Endothelial cell of umbilical vein (primary cell): ENCODE measurements around the gene TM4SF4. TPM values are rescaled to one million over a fixed set of nuclear protein-coding genes. Genes with fewer than 3 reads are reported as not detected.

Experiments used
- BruUV-seq: library from RNA; stranded (reverse); fragments of 400-500 nt; replicated peaks from 2 replicates; lab custom pipeline; 2021; lab: Mats Ljungman, UMichigan
- CTCF ChIA-PET: fragments of 300-600, 350-600 bp; sonication (Branson Sonifier 250); formaldehyde crosslinking; loops from one replicate; lab custom pipeline; 2021; ENCODE audit warnings: antibody characterized with exemption, inconsistent platforms; lab: Charles Lee
- POLR2A ChIA-PET: fragments of 300-600, 350-600 bp; sonication (Branson Sonifier 250); formaldehyde crosslinking; loops from one replicate; lab custom pipeline; 2021; ENCODE audit warnings: antibody characterized with exemption, inconsistent platforms; lab: Charles Lee
- DNase-seq: peaks from one replicate; pipeline ENCODE4 v3.0.0-alpha.2; 2011; ENCODE audit warnings: low read depth, low spot score
- FAIRE-seq: peaks from 2 replicates; lab custom pipeline; 2011; peaks lifted over from hg19 to GRCh38; lab: Jason Lieb, UNC
- H2AFZ ChIP-seq: 2 replicates; pipeline ENCODE4 v1.6.0; 2012; ENCODE audit warnings: low read depth, low read length, control low read depth, inconsistent platforms
- H3K27ac ChIP-seq: 2 replicates; pipeline ENCODE4 v1.5.1; 2011; ENCODE audit warnings: low read depth, mild to moderate bottlenecking, control low read depth, low read length, moderate library complexity; ENCODE audit not compliant: insufficient read depth
- H3K27me3 ChIP-seq, 2 experiments: 2 replicates each; pipeline versions ENCODE4 v1.6.0 to v1.6.1; 2011; ENCODE audit warnings: low read length in 2 of 2, mixed read lengths in 1 of 2; ENCODE audit not compliant: control insufficient read depth in 2 of 2, insufficient read depth in 2 of 2
- H3K36me3 ChIP-seq, 2 experiments: 2 replicates in 1 of 2; 3 replicates in 1 of 2; pipeline ENCODE4 v1.5.1; 2011; ENCODE audit warnings: low read length in 2 of 2, mild to moderate bottlenecking in 1 of 2, moderate library complexity in 1 of 2; ENCODE audit not compliant: control insufficient read depth in 2 of 2, insufficient read depth in 2 of 2; ENCODE audit errors: extremely low read depth in 1 of 2
- H3K4me1 ChIP-seq: 3 replicates; pipeline ENCODE4 v1.5.1; 2011; ENCODE audit warnings: mild to moderate bottlenecking, low read length; ENCODE audit not compliant: control insufficient read depth, insufficient read depth; ENCODE audit errors: extremely low read depth
- H3K4me2 ChIP-seq: 2 replicates; pipeline ENCODE4 v1.6.1; 2011; ENCODE audit warnings: low read length, control low read depth, mixed read lengths; ENCODE audit not compliant: insufficient read depth
- H3K4me3 ChIP-seq, 3 experiments: fragments of 200-600 bp in 1 of 3; sonication (generic), shearing (Covaris generic) in 1 of 3; replicated peaks in 1 of 3; 2 replicates each; pipeline ENCODE4 v1.5.1; 2011 to 2016; ENCODE audit warnings: control low read depth in 3 of 3, low read length in 3 of 3, mild to moderate bottlenecking in 2 of 3, inconsistent platforms in 1 of 3, low read depth in 1 of 3, moderate library complexity in 1 of 3; ENCODE audit not compliant: insufficient read depth in 1 of 3
- H3K79me2 ChIP-seq: 2 replicates; pipeline ENCODE4 v1.6.0; 2012; ENCODE audit warnings: low read length, inconsistent platforms; ENCODE audit not compliant: control insufficient read depth, insufficient read depth
- H3K9ac ChIP-seq: replicated peaks from 2 replicates; pipeline ENCODE3; 2011; ENCODE audit warnings: low read length, control low read depth; ENCODE audit not compliant: insufficient read depth; ENCODE audit errors: extremely low read depth
- H3K9me1 ChIP-seq: replicated peaks from 3 replicates; pipeline ENCODE4 v1.6.0; 2011; ENCODE audit warnings: mild to moderate bottlenecking, low read length; ENCODE audit not compliant: control insufficient read depth, insufficient read depth; ENCODE audit errors: extremely low read depth
- H3K9me3 ChIP-seq: replicated peaks from 2 replicates; pipeline ENCODE4 v1.5.1; 2012; ENCODE audit warnings: low read length, inconsistent platforms; ENCODE audit not compliant: control insufficient read depth, insufficient read depth
- H4K20me1 ChIP-seq: replicated peaks from 2 replicates; pipeline ENCODE3; 2011; ENCODE audit warnings: mild to moderate bottlenecking, low read length; ENCODE audit not compliant: control insufficient read depth, insufficient read depth; ENCODE audit errors: extremely low read depth
- CTCF ChIP-seq, 2 donors: IDR thresholded peaks; 1 replicate in 1 of 2; 2 replicates in 1 of 2; pipeline ENCODE4 v1.5.1; 2011; ENCODE audit warnings: low read length in 2 of 2, mild to moderate bottlenecking in 2 of 2, moderate library complexity in 2 of 2, control low read depth in 1 of 2, inconsistent platforms in 1 of 2, low read depth in 1 of 2; ENCODE audit not compliant: insufficient read depth in 1 of 2; ENCODE audit errors: extremely low read depth in 1 of 2
- FOS ChIP-seq: IDR thresholded peaks from 2 replicates; pipeline ENCODE4 v1.6.1; 2011; ENCODE audit warnings: mild to moderate bottlenecking, low read length, moderate library complexity, borderline replicate concordance; ENCODE audit not compliant: insufficient read depth
- GATA2 ChIP-seq: IDR thresholded peaks from 2 replicates; pipeline ENCODE4 v1.7.0; 2011; ENCODE audit warnings: low read depth, mild to moderate bottlenecking, moderate library complexity, mixed read lengths, low read length; ENCODE audit not compliant: insufficient read length, insufficient read depth
- JUN ChIP-seq: IDR thresholded peaks from 2 replicates; pipeline ENCODE4 v1.6.1; 2011; ENCODE audit warnings: borderline replicate concordance, low read depth; ENCODE audit not compliant: insufficient read length, insufficient read depth
- MYC ChIP-seq: IDR thresholded peaks from one replicate; pipeline ENCODE4 v1.6.1; 2011; ENCODE audit warnings: mild to moderate bottlenecking, low read depth, low read length
- POLR2A ChIP-seq: IDR thresholded peaks from 2 replicates; pipeline ENCODE4 v1.6.1; 2012; ENCODE audit warnings: low read depth, mild to moderate bottlenecking, control low read depth, low read length
- POLR2AphosphoS5 ChIP-seq: IDR thresholded peaks from 2 replicates; pipeline ENCODE4 v1.6.1; 2012; ENCODE audit warnings: low read depth, mild to moderate bottlenecking, control low read depth, low read length, moderate library complexity; ENCODE audit not compliant: insufficient read depth
- dilution Hi-C: fragments of 300-500 bp; cut with MboI; formaldehyde crosslinking; loops from one replicate; pipeline ENCODE4 v1.15.0; 2019; ENCODE audit warnings: low sequenced_read_pairs; ENCODE audit not compliant: extremely low pct_ligation_motif_present
- intact Hi-C: fragments of 100-400 bp; cut with micrococcal nuclease; formaldehyde crosslinking; loops from one replicate; pipeline ENCODE4 v1.10.0; 2022
- polyA plus RNA-seq, 4 experiments: library from polyadenylated mRNA; depleted of rRNA in 3 of 4; stranded (reverse) in 3 of 4; unstranded in 1 of 4; fragments of >200 nt; gene quantifications; 2 replicates each; pipeline versions ENCODE4 v1.2.1 to v1.2.3, GENCODE V29; 2011 to 2012; ENCODE audit warnings: missing spikeins in 1 of 4
- total RNA-seq: library from RNA; stranded (reverse); gene quantifications from 2 replicates; pipeline ENCODE4 v1.2.3, GENCODE V29; 2021
- TF ChIP-seq, protein P1 (sequence below): IDR thresholded peaks from 2 replicates; pipeline ENCODE4 v1.6.1; 2011; ENCODE audit not compliant: insufficient read depth, insufficient read length

Gene TM4SF4
- total and polyA plus RNA-seq, 2 donors (not counting 3 experiments of a cell fraction or from before 2014, with no cell fraction given): not detected

DNA sequence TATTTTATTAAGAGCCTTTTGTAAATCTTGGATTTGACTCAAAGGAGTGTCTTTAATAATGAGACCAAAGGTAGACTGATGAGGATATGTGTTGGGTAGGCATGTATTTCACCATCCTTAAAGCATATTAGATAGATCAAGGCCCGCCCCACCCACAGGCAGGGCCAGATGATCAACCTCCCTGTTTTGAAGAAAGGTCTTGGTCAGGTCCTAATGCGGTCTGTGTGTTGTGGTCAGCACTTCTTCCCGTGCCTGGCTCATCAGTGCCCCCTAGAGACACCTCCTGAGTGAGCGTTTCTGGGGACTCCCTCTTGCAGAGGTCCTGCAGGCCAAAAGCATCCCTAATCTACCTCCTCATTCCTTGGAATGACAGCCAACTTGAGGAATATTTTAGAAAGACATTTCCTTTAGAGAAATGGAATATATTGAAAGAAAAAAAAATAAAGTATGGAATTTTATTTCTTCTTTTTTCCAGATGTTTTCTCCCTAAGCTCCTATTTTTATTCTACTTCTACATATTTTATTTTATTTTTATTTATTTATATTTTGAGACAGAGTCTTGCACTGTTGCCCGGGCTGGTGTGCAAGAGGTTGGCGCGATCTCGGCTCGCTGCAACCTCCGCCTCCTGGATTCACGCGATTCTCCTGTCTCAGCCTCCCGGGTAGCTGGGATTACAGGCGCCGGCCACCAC is 6.0 kb downstream of the TM4SF4 start:
- no peaks in the 10 kb centered on the region for H3K9me3 ChIP-seq
- H3K36me3 ChIP-seq: no peaks in the 10 kb centered on the region
- peaks cover 12% of the 10 kb centered on the region for H3K4me1 ChIP-seq
- no peaks in the 10 kb centered on the region for H3K9me1 ChIP-seq
- ChIA-PET POLR2A (interaction anchor here (1.8 to 3.4 kb wide), 2 partner anchors 105 to 110 kb away, joined by 14 to 41 read pairs; partner anchors contain the start of gene TM4SF1), CTCF (interaction anchor here (0.7 to 6.6 kb wide), 31 partner anchors 9 to 526 kb away, joined by 3 to 125 read pairs (median 6); partner anchors contain the start of genes TM4SF1 and TM4SF18)
- H3K79me2 ChIP-seq: no peaks in the 10 kb centered on the region
- H4K20me1 ChIP-seq: no peaks in the 10 kb centered on the region
- DNase-seq (peak; percentile 93), FAIRE-seq (peak; percentile 82)
- H3K27me3 ChIP-seq: no peaks in the 10 kb centered on the region
- no peak overlapping the region for H3K4me3 ChIP-seq
- dilution Hi-C loops (no loop called here), intact Hi-C loops (loop anchor here (1.0 kb wide), 9 partner anchors 87 to 525 kb away; partner anchors contain the start of genes TM4SF1 and TM4SF18)
- BruUV-seq: no TSS peak
- TF ChIP-seq JUN (no peak), GATA2 (no peak), MYC (peak; percentile 28), FOS (no peak), POLR2A (no peak), POLR2AphosphoS5 (peak; percentile 28), CTCF (IDR thresholded peaks at IDR 0.05; ENCODE audit: extremely low read depth in 1 of 2, insufficient read depth in 1 of 2, low read depth in 1 of 2, low read length in 2 of 2) (peak; percentile 91 to 93)
- TF ChIP-seq, protein P1, sequence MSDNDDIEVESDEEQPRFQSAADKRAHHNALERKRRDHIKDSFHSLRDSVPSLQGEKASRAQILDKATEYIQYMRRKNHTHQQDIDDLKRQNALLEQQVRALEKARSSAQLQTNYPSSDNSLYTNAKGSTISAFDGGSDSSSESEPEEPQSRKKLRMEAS: no peak
- peak overlapping the region; percentile 22 for H3K9ac ChIP-seq
- H2AFZ ChIP-seq: peak overlapping the region; percentile 92
- H3K4me2 ChIP-seq: peak overlapping the region; percentile 42
- peak overlapping the region; percentile 64 for H3K27ac ChIP-seq
